HG03354 (cell line): ENCODE measurements around the gene THSD7A.
A peak's percentile ranks its signal among the peaks of the same experiment; 100 is the strongest.

Experiments
- ATAC-seq: cut with Tn5 transposase; IDR thresholded peaks from one replicate; pipeline ENCODE4 v1.9.1; 2021; ENCODE audit warnings: mild to moderate bottlenecking; ENCODE audit not compliant: unreplicated experiment, poor library complexity, severe bottlenecking

The THSD7A gene, protein sequence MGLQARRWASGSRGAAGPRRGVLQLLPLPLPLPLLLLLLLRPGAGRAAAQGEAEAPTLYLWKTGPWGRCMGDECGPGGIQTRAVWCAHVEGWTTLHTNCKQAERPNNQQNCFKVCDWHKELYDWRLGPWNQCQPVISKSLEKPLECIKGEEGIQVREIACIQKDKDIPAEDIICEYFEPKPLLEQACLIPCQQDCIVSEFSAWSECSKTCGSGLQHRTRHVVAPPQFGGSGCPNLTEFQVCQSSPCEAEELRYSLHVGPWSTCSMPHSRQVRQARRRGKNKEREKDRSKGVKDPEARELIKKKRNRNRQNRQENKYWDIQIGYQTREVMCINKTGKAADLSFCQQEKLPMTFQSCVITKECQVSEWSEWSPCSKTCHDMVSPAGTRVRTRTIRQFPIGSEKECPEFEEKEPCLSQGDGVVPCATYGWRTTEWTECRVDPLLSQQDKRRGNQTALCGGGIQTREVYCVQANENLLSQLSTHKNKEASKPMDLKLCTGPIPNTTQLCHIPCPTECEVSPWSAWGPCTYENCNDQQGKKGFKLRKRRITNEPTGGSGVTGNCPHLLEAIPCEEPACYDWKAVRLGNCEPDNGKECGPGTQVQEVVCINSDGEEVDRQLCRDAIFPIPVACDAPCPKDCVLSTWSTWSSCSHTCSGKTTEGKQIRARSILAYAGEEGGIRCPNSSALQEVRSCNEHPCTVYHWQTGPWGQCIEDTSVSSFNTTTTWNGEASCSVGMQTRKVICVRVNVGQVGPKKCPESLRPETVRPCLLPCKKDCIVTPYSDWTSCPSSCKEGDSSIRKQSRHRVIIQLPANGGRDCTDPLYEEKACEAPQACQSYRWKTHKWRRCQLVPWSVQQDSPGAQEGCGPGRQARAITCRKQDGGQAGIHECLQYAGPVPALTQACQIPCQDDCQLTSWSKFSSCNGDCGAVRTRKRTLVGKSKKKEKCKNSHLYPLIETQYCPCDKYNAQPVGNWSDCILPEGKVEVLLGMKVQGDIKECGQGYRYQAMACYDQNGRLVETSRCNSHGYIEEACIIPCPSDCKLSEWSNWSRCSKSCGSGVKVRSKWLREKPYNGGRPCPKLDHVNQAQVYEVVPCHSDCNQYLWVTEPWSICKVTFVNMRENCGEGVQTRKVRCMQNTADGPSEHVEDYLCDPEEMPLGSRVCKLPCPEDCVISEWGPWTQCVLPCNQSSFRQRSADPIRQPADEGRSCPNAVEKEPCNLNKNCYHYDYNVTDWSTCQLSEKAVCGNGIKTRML (N-terminal part only)

DNA sequence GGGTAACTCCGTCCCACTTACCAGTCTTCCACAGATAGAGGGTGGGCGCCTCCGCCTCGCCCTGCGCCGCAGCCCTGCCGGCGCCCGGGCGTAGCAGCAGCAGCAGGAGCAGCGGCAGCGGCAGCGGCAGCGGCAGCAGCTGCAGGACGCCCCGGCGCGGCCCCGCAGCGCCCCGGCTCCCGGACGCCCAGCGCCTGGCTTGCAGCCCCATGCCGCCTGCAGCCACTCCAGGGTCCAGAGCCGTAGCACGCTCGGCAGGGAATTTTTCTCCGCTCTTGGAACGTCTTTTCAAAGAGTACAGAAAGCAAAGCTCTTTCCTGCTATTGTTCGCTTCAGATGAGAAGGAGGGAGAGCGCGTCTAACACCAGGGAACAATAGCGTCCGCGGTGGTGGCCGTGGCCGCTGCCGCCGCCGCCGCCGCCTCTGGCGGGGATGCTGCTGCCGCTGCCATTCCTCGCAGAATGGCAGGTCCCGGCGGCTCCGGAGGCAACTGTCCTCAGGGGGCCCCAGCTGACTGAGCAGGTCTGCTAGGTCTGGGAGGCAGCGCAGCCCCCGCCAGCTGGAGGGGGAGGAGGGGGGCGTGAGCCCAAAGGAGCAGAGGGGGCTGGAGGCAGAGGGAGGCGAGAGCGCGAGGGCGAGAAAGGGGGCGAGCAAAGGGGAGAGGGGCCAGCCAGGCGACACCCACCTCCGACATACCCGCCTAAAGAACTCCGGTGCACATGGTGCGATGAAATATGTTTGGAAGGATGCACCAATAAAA, at the start of gene THSD7A:
TSS of gene THSD7A (minus strand) at position 463 of the 760 bp plus-strand sequence. CDS start at position 211, 252 bp downstream.
- peak; percentile 61 for ATAC-seq

DNA sequence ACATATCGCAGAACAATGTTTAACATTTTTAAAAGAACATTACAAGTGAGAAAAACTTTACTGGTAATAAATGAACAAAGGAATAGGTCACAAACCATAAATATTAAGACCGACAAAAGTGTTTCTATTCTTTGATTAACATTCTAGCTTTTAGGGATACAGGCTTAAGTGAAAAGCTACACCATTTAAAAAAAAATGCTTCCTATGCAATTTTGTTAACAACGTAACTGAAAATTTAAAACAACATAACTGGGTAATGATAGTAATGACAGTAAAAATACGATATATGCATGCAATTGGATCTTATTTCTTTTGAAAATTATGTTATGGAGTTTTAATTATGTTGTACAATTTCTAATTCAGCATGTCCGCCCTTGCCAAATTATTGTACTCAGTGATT, 49.7 kb upstream of the THSD7A start:
- ATAC-seq, result no peak

GRCh38 chr7:11875635-11876034, 43.6 kb upstream of the THSD7A start:
- no peak for ATAC-seq

DNA sequence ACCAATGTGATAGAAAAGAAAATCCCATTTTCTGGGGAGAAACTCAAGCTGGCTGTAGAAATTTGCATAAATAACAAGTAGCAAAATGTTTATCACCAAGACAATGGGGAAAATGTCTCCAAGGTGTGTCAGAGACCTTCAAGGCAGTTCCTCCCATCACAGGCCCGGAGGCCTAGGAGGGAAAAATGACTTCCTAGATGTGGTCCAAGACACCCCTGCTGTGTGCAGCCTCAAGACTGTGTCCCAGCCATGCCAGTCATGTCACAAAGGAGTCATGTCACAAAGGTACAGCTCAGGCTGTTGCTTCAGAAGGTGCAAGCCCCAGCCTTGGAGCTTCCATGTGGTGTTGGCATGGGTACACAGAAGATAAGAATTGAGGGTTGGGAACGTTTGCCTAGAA, 33.7 kb upstream of the THSD7A start:
- ATAC-seq, result no peak

- ATAC-seq, result no peak
Observed at GRCh38 chr7:11858622-11859302, 26.8 kb upstream of the THSD7A start.

- no peak for ATAC-seq
Observed at GRCh38 chr7:11858026-11858425, 26.0 kb upstream of the THSD7A start.

GRCh38 chr7:11848251-11848650, 16.3 kb upstream of the THSD7A start:
- no peak for ATAC-seq

DNA sequence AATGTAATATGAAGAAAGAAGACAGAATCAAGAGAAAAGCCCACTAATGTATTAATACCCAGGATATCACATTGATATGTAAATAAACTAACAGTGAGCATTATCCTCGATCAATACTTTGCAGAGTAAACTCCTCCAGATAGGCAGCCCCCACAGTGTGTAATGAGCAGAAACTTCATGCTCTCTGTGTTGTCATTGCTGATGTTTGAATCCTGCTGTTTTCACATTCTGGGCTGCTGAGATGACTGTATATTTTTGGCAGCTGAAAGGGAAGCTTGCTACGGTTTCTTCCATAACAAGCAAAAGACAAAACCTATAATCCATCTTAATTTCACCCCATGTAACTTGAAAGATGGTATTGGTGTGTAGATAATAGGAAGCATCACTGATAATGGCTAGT, 15.3 kb upstream of the THSD7A start:
- ATAC-seq, result no peak

DNA sequence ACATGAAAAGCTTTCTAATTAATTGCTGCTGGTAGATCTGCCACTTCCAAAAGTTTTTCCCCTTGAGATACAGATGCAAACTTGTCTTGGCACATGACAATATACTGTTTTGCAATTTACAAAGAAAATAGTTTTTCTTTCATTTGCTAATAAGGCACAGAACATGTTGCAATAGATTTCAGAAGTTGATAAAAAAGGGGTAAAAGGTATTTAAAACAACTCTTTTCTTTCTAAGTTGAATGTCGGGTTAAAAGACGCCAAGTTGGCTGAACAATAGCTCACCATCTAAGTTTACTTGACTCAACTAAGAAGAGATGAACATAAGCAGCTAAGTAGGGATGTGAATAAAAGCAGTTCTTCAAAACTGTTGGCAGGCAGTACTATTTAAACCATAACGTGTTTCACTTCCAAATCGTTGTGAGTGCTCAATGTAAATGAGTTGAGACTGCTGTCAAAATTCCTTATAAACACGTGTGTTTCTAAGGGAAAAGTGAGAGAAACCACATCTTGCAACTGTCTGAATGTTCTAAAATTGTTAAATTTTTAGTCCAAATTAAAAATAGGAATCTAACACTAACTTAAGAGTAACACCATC, 14.5 kb upstream of the THSD7A start:
- no peak for ATAC-seq

GRCh38 chr7:11843113-11843765, 11.2 kb upstream of the THSD7A start:
- no peak for ATAC-seq

DNA sequence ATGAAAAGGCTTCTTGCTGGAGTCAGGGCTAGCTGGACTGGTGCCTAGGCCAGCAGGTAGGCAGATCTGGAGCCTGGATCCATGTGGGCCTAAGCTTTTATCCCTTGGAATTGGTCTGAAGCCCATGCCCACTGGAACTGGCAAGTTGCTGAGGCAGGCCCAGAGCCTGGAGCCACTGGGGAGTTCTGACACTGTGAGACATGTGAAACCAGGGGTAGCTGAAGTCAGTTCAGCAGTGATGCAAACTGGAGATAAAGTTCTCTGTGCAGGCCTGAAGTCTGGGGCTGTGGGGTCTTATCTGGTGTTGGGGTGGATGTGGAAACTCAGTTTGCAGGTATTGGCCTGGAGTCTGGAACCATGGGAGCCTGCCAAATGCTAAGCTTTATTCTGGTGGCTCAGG, 9.7 kb upstream of the THSD7A start:
- ATAC-seq, result no peak

- ATAC-seq, result no peak
Observed at GRCh38 chr7:11835260-11835659, 3.3 kb upstream of the THSD7A start.

GRCh38 chr7:11833431-11833830, 1.4 kb upstream of the THSD7A start:
- no peak for ATAC-seq

DNA sequence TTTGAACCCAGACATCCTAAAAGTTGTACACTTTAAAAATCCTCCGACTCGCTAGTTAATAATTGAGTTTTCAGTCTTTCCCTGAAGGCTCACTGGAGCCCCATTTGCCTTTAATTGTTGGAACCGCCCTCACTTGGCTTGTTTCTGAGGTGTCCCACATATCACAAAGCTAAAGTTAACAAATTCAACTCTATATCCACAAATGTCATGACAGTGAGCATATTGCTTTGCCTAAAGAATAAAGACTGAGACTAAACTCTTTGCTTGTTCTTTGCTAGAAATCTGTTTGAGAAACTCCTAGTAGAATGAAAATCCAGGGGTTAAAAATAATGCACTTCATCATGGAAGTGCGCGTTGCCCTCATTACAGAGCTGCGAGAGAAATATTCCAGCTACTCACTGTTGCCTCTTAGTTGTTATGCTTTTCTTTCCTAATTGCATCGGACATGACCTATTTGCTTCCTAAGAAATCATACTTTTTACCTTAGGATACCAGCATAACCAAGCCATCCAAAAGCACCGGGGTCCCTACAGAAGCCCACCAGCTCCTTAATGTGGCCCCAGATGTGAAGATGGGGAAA, 752 bp downstream of the THSD7A start:
- ATAC-seq, result peak; percentile 11

GRCh38 chr7:11830582-11831155, 1.3 kb downstream of the THSD7A start:
- no peak for ATAC-seq

DNA sequence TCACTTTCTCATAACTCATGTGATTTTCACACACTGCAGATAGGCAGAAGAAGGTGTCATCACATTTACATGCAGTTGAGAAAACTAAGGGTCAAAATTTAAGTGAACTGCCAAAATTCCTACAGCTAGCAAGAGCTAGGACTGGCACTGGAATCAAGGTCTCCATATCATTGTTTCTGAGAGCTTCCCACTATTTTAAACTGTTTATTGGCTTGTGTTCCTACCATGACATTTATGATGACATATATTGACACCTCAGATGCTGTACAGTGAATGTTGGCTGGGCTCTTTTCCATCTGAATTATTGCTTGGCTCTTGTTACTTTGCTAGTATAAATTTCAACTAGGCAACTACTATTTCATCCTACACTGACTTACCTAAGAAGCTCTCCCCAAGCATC, 2.0 kb downstream of the THSD7A start:
- ATAC-seq, result no peak

GRCh38 chr7:11819947-11820346, 12.1 kb downstream of the THSD7A start:
- ATAC-seq, result no peak
